ENCODE measurements around the gene LYPLA2. TPM values are rescaled to one million over a fixed set of nuclear protein-coding genes. Genes with fewer than 3 reads are reported as not detected.
A peak's percentile ranks its signal among the peaks of the same experiment; 100 is the strongest.

Gene LYPLA2
- total RNA-seq, 1 experiment from 2014 or later = 78.0 TPM

DNA sequence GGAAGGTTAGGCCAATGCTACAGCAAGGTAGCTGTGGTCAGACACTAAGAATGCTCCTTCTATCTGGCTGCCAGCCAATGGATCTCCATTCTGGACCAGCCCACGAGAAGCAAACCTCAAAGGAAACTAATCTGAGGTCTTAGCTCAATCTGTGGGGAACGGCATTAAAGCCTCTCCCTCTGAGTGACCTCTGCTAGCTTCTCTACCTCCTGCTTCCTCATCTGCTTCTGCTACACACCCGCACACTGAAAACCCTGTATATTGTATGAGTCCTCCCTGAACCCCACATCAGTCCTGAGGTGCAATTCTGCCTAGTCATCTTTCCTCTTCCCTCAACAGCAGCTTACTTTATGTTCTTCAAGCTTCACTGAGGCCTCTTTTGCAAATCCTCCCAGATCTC lies 16.5 kb downstream of the LYPLA2 start:
- Histone ChIP-seq H3K27ac (ENCODE audit: low read depth, low read length) (no peak overlapping the region), H2AFZ (ENCODE audit: low read depth, low read length, poor library complexity, severe bottlenecking) (no peak overlapping the region), H3K4me3 (replicated peaks in 1 of 2; ENCODE audit: low read depth in 1 of 2, low read length in 2 of 2) (no peak overlapping the region), H3K4me2 (ENCODE audit: low read length) (no peak overlapping the region), H4K20me1 (ENCODE audit: insufficient read depth) (no peaks in the 10 kb centered on the region), H3K79me2 (ENCODE audit: insufficient read depth, low read length) (no peaks in the 10 kb centered on the region), H3K9me2 (ENCODE audit: insufficient read depth) (no peaks in the 10 kb centered on the region), H3K36me3 (ENCODE audit: control insufficient read depth in 1 of 2, insufficient read depth in 2 of 2, low read length in 2 of 2) (0 out of 4 replicates have a peak, but pooled peaks cover 0 to 2% of the 10 kb centered on the region in 2 experiments), H3K4me1 (ENCODE audit: control insufficient read depth in 1 of 2, insufficient read depth in 2 of 2, low read length in 2 of 2) (peaks cover 6 to 15% of the 10 kb centered on the region in 2 experiments; a peak in 2 of 4 replicates), H3K27me3 (ENCODE audit: insufficient read depth, low read length) (no peaks in the 10 kb centered on the region), H3K9ac (ENCODE audit: low read length) (no peak overlapping the region), H3K9me3 (ENCODE audit: control insufficient read depth in 1 of 2, insufficient read depth in 1 of 2, low read depth in 1 of 2, low read length in 2 of 2) (no peaks in the 10 kb centered on the region)
- DNase-seq (ENCODE audit: low read depth, low spot score) = no peak
- CTCF ChIA-PET = no interaction called here
- ATAC-seq = no peak
- intact Hi-C loops (cut with micrococcal nuclease) = no loop called here
- TF ChIP-seq, protein P1, sequence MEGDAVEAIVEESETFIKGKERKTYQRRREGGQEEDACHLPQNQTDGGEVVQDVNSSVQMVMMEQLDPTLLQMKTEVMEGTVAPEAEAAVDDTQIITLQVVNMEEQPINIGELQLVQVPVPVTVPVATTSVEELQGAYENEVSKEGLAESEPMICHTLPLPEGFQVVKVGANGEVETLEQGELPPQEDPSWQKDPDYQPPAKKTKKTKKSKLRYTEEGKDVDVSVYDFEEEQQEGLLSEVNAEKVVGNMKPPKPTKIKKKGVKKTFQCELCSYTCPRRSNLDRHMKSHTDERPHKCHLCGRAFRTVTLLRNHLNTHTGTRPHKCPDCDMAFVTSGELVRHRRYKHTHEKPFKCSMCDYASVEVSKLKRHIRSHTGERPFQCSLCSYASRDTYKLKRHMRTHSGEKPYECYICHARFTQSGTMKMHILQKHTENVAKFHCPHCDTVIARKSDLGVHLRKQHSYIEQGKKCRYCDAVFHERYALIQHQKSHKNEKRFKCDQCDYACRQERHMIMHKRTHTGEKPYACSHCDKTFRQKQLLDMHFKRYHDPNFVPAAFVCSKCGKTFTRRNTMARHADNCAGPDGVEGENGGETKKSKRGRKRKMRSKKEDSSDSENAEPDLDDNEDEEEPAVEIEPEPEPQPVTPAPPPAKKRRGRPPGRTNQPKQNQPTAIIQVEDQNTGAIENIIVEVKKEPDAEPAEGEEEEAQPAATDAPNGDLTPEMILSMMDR (IDR thresholded peaks at IDR 0.05 in 2 of 3, conservative IDR thresholded peaks at IDR 0.05 in 1 of 3; ENCODE audit: borderline replicate concordance in 1 of 3, insufficient read depth in 1 of 3, low read depth in 2 of 3, low read length in 2 of 3) = no peak
- TF ChIP-seq JUND (IDR thresholded peaks at IDR 0.05) = no peak
- POLR2A ChIA-PET = interaction anchor here (1.2 kb wide), 1 partner anchor 30 kb away, joined by 4 read pairs; the partner anchor contains the start of gene PITHD1
- no TSS peak for BruUV-seq (replicated peaks)
- RAD21 ChIA-PET (ENCODE audit: low non-redundant PET in 1 of 2, low total read pairs in 2 of 2, uncharacterized antibody in 2 of 2, unreplicated experiment in 2 of 2) = interaction anchor here (0.6 kb wide), 2 partner anchors 29 to 30 kb away, joined by 3 read pairs; partner anchors contain the start of gene PITHD1 (in 1 of the 2)

DNA sequence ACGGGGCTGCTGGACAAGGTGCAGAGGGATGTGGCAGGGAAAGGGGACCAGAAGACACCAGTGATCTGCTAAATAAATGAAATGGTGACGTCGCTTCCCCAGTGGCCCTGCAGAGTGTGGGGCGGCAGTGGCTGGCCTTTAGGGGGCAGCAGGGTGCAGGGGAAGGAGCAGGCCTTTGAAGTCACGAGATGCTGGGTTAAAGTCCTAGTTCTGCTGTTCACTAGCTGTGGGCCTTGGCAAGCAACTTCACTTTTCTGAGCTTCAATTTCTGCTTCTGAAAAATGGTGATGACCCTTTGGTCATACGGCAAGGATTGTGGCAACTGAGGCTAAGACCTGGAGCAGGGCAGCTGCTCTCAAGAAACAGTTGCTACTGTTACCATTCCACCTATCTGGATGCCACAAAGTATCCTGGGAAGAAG lies 18.8 kb downstream of the LYPLA2 start:
- no peaks in the 10 kb centered on the region for H3K79me2 ChIP-seq (ENCODE audit: insufficient read depth, low read length)
- POLR2A ChIA-PET = no interaction called here
- intact Hi-C loops (cut with micrococcal nuclease) = loop anchor here (2.0 kb wide), 1 partner anchor 59 kb away; the partner anchor contains the start of gene FUCA1
- H3K36me3 ChIP-seq (ENCODE audit: control insufficient read depth in 1 of 2, insufficient read depth in 2 of 2, low read length in 2 of 2) = no peaks in the 10 kb centered on the region
- CTCF ChIA-PET = interaction anchor here (0.8 to 3.2 kb wide), 4 partner anchors 10 to 107 kb away, joined by 3 to 21 read pairs (median 12); partner anchors contain the start of genes HMGCL and PITHD1
- H3K4me2 ChIP-seq (ENCODE audit: low read length) = no peak overlapping the region
- H3K4me1 ChIP-seq (ENCODE audit: control insufficient read depth in 1 of 2, insufficient read depth in 2 of 2, low read length in 2 of 2) = peaks cover 6 to 15% of the 10 kb centered on the region in 2 experiments; a peak in 2 of 4 replicates
- no peak overlapping the region for H3K4me3 ChIP-seq (replicated peaks in 1 of 2; ENCODE audit: low read depth in 1 of 2, low read length in 2 of 2)
- H3K9ac ChIP-seq (ENCODE audit: low read length) = no peak overlapping the region
- H3K9me3 ChIP-seq (ENCODE audit: control insufficient read depth in 1 of 2, insufficient read depth in 1 of 2, low read depth in 1 of 2, low read length in 2 of 2) = no peaks in the 10 kb centered on the region
- H3K27me3 ChIP-seq (ENCODE audit: insufficient read depth, low read length) = no peaks in the 10 kb centered on the region
- H3K9me2 ChIP-seq (ENCODE audit: insufficient read depth) = no peaks in the 10 kb centered on the region
- H2AFZ ChIP-seq (ENCODE audit: low read depth, low read length, poor library complexity, severe bottlenecking) = no peak overlapping the region
- ATAC-seq = peak; percentile 93
- no TSS peak for BruUV-seq (replicated peaks)
- peak; percentile 41 for DNase-seq (ENCODE audit: low read depth, low spot score)
- H3K27ac ChIP-seq (ENCODE audit: low read depth, low read length) = no peak overlapping the region
- no peaks in the 10 kb centered on the region for H4K20me1 ChIP-seq (ENCODE audit: insufficient read depth)
- RAD21 ChIA-PET (ENCODE audit: low non-redundant PET in 1 of 2, low total read pairs in 2 of 2, uncharacterized antibody in 2 of 2, unreplicated experiment in 2 of 2) = interaction anchor here (2.0 to 2.3 kb wide), 2 partner anchors 107 kb away, joined by 5 to 11 read pairs; no protein-coding TSS in a partner anchor
- peak; percentile 84 for TF ChIP-seq RAD21 (IDR thresholded peaks at IDR 0.05; ENCODE audit: low read depth)
- TF ChIP-seq, protein P1 (IDR thresholded peaks at IDR 0.05 in 2 of 3, conservative IDR thresholded peaks at IDR 0.05 in 1 of 3; ENCODE audit: borderline replicate concordance in 1 of 3, insufficient read depth in 1 of 3, low read depth in 2 of 3, low read length in 2 of 3) = peak; percentile 77 to 93 (median 88)
- TF ChIP-seq POLR2AphosphoS5 (IDR thresholded peaks at IDR 0.05; ENCODE audit: low read depth, low read length) = peak; percentile 19; the same call in 1 of the 2 replicates
- no peak for TF ChIP-seq SIN3A (IDR thresholded peaks at IDR 0.05; ENCODE audit: low read depth)
- TF ChIP-seq TCF7L2 (IDR thresholded peaks at IDR 0.05; ENCODE audit: borderline replicate concordance, extremely low read depth, insufficient read depth, insufficient read length) = peak; percentile 98
